Measurements from ENCODE around the gene EXOC4.
"Not testable (repeated sequence)": the region's sequence is repeated elsewhere in the genome, so short reads cannot be mapped to it uniquely, and the experiment has no call there.

Gene EXOC4

DNA sequence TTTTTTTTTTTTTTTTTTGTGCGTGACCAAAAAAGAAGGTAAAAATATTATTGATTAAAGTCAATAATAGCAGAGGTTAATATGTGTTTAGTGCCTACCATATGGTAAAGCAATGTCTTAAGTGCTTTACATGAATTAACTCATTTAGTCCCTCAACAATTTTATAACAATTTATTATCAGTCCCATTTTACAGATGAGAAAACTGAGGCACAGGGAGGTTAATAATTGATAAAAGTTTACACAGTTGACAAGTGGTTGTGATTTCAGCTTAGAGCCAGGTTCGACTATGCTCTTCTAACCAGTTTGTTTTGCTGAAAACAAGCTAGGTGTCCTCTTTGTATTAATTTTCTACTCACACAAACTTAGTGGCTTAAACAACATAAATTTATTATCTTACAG lies 67.0 kb downstream of the EXOC4 start:
- DNase-seq = no peak

DNA sequence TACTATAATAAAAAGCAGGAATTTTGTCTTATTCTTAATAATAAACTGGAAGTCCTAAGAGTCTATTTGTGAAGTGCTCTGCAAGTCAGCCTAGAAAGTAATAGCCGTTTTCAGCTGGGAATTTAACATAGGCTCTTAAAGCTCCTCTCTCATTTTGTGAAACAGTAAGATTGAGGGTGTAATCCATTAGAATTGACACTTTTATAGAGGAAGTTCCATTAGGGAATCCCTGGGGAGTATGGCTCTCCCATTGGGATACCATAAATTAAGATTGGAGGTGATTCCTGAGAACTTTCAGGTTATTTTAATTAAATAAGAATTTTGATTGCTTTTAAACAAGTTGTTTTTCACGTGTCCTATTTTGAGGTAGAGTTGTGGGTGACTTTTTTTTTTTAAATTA lies 68.0 kb downstream of the EXOC4 start:
- DNase-seq = peak; percentile 71

DNA sequence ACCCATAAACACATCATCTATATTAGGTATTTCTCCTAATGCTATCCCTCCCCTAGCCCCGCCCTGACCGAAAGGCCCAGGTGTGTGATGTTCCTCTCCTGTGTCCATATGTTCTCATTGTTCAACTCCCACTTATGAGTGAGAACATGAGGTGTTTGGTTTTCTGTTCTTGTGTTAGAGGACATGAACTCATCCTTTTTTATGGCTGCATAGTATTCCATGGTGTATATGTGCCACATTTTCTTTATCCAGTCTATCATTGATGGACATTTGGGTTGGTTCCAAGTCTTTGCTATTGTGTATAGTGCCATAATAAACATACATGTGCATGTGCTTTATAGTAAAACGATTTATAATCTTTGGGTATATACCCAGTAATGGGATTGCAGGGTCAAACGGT lies 68.5 kb downstream of the EXOC4 start:
- not testable (repeated sequence) for DNase-seq

DNA sequence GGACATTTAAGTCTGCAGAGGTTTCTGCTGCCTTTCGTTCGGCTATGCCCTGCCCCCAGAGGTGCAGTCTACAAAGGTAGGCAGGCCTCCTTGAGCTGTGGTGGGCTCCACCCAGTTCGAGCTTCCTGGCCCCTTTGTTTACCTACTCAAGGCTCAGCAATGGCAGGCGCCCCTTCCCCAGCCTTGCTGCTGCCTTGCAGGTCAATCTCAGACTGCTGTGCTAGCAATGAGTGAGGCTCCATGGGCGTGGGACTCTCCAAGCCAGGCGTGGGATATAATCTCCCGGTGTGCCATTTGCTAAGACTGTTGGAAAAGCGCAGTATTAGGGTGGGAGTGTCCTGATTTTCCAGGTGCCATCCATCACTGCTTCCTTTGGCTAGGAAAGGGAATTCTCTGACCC lies 73.9 kb downstream of the EXOC4 start:
- DNase-seq = not testable (repeated sequence)

DNA sequence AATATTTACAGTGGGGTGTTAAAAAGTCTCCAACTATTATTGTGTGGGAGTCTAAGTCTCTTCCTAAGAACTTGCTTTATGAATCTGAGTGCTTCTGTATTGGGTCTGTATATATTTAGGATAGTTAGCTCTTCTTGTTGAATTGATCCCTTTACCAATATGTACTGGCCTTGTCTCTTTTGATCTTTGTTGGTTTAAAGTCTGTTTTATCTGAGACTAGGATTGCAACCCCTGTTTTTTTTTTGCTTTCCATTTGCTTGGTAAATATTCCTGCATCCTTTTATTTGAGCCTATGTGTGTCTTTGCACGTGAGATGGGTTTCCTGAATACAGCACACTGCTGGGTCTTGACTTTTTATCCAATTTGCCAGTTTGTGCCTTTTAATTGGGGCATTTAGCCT lies 75.1 kb downstream of the EXOC4 start:
- not testable (repeated sequence) for DNase-seq

DNA sequence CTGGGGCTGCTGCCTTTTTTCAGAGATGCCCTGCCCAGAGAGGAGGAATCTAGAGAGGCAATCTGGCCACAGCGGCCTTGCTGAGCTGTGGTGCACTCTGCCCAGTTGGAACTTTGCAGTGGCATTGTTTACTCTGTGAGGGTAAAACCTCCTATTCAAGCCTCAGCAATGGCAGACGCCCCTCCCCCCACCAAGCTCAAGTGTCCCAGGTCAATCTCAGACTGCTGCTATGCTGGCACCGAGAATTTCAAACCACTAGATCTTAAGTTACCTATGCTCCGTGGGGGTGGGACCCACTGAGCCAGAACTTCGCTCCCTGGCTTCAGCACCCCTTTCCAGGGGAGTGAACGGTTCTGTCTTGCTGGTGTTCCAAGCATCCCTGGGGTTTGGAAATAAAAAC lies 77.2 kb downstream of the EXOC4 start:
- no peak for DNase-seq

DNA sequence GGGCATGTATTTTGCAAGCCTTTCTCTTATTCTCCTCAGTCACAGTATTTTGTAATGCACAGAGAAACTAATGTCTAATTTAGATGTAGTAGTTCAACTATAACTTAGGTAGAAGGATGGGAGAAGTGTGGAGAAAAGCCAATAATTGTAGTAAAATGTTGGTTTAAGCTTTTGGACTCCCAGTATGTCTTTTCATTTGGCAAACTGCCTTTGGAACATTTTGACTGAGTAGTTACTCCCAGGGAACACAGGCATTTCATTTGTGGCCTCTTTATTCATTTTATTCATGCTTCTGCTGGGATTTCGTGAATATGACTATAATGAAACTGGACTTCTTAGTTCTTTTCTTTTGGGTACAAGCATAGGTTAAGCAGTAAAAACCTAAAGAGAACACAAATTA lies 79.0 kb downstream of the EXOC4 start:
- DNase-seq = no peak

DNA sequence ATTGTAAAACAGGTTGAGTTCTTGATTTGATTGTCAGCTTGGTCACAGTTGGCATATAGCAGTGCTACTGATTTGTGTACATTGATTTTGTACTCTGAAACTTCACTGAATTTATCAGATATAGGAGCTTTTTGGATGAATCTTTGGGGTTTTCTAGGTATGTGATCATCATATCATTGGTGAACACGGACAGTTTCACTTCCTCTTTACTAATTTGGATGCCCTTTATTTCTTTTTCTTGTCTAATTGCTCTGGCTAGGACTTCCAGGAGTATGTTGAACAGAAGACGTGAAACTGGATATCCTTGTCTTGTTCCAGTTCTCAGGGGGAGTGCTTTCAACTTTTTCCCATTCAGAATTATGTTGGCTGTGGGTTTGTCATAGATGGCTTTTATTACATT lies 86.9 kb downstream of the EXOC4 start:
- DNase-seq = no peak

DNA sequence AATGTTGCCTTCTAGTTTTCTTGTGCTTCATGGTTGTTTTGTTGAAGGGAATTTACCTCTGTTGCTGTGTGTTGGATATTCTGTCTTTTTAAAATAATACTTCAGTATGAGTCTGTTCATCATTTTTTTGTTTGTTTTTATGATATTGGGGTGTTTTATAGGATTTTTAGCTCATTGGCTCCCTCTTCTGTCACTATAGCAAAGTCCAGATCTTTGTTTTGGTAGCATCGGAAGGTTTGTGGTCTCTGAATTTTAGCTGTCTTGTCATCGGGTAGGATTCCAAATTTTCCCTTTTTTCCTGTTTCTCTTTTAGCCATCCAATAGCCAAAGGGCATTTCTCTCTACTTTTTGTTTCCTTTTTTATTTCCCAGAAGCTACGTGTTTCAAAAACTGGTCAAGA lies 91.4 kb downstream of the EXOC4 start:
- peak; percentile 17 for DNase-seq

DNA sequence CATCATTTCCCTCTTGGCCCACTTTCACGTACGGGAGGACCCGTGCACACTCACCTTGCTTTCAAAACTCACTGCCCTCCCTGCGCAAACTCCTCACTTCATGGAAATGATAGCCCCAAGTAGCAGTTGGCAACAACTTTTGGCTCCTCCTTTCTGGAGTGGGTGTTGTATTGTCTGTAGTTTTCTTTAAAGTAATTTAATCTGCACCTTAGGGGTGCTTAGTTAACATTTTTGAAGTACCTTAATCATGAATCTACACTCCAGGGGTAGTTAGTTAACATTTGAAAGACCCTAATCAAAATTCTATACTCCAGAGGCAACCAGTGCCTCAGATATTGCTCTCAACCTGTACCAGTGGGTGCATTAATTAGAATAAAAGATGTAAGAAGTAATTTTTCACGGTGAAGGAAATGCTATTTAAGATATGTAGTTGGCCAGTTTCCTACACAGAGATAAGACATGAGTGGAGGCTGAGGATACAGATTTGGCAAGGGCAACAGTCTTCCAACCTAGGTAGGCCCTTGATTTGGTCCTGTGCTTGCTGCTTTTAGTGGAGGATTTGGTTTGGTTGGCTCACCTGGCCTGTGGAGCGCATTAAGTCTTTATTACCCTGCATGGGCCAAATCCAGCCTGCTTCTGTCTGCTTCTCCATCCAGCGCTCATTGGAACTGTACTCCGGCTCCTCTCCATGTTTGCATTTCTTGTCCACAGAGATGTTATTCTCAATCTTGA lies 93.0 kb downstream of the EXOC4 start:
- no peak for DNase-seq

DNA sequence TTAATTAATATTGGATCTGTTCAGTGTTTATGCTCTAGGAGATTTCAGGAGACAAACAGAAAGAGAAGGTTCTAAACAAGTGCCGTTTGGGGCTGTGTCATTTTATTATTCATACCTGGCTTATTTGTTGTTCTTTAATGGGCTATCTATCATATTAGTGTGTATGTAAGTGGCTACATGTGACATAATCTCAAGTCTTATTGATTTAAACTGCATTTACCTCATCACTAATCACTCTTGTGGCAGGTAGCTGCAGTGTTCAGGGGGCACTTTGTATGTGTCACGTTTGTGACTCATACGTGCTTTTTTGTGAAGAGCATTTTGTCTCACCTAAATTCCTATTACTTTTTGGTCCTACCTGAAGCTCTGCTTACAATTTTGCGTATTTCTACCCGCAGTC lies 95.4 kb downstream of the EXOC4 start:
- no peak for DNase-seq

DNA sequence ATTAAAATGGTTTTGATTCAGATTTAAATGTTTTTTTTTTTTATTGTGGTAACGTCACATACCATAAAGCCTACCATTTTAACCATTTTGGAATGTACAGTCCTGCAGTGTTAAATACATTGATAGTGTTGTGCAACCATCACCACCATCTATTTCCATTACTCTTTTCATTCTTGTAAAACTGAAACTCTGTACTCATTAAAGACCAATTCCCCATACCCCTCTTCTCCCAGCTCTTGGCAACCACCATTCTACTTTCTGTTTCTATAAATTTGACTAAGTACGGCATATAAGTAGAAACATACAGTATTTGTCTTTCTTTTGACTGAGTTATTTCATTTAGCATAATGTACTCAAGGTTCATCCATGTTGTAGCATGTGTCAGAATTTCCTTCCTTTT lies 96.2 kb downstream of the EXOC4 start:
- no peak for DNase-seq

DNA sequence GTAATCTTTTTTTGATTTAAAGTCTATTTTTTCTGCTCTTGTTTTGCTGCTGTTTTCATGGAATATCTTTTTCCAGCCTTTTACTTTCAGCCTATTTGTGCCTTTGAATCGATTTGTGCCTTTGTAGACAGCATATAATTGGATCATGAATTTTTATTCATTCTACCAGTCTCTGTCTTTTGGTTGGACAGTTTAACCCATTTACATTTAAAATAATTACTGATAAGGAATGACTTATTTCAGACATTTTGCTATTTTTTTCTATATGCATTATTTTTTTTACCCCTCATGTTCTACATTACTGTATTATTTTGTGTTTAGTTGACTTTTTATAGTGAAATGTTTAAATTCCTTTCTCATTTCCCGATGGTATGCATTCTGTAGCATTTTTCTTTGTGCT lies 99.6 kb downstream of the EXOC4 start:
- no peak for DNase-seq

DNA sequence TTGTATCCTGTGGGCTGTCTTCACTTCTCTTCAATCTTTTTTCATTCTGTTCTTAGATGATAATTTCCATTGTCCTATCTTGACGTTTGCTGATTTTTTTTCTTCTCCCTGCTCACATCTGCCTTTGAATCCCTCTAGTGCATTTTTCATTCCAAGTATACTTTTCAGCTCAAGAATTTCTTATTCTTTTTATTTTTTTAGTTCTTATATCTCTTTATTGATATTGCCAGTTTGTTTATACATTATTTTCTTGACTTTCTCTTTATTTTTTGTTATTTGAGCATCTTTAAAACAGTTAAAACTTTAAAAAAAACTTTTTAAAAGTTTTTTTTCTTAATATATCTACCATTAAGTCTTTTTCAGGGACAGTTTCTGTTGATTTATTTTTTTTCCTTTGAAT lies 100.9 kb downstream of the EXOC4 start:
- DNase-seq = no peak

DNA sequence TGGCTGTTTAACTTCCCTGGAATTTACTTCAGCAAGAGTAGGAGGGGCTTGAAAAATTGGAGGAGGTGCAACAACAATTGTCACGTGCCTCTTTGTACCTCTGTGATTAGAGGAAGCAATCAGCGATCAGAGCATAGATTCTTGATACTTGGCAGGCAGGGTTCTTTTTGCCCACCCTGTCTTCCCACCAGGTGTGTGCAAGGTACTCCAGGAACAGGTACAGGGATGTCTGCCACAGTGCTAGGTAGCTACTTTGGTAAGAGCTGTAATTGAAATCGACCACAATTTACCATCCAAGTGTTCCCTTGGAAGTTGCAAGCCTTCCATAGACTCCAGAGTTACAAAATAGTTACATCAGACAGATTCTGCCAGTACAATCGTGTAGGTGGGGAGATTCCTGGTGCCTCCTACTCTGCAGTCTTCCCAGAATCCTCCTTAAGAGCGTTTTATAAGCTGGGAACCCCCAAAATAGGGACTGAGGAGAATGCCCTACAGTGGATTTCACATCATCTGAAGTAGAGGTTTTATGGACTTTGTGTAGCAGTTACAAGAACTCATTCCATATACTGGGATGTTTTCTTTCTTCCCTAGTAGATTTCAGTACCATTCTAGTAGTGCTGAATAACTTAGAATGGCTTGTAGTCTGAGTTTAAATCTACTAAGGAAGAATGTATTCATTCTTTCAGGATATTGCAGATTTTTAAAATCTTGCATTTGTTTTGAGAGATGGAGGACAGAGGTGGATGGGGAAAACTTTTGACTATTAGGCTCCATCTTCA lies 101.9 kb downstream of the EXOC4 start:
- DNase-seq = no peak

DNA sequence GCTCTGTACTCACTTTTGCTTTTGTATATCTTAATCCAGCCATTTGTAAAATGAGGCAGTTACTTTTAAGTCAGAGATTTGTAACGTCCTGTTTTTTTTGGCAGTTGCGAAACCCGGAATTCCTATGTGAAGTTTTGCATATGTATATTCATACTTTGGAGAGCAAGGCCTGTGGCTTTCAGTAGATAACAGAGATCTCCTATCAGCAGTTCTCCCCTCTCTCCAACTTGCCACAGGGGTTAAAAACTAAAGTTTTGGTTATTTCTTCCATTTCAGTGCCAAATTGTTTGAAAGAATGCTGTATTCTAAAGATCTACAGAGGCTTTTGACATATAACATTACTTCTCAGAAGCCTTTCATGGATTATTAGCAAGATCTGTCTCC lies 102.4 kb downstream of the EXOC4 start:
- DNase-seq = no peak

DNA sequence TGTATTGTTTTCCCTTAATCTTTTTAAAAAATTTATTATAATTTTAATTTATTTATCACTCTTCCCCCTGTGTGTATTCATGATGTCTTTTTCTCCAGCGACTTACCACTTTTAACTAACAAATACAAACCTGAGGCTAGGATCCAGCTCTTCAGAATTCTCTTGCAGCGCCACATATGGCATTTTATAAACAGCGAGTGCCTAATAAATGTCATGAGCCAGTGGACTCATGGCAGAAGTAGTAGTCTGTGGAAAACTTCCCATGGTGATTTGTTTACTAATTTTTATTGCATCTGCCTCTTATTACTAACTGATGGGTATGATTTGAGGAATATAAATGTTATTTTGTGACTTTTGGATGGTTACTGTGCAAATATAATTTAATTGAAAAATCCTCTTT lies 102.9 kb downstream of the EXOC4 start:
- no peak for DNase-seq

DNA sequence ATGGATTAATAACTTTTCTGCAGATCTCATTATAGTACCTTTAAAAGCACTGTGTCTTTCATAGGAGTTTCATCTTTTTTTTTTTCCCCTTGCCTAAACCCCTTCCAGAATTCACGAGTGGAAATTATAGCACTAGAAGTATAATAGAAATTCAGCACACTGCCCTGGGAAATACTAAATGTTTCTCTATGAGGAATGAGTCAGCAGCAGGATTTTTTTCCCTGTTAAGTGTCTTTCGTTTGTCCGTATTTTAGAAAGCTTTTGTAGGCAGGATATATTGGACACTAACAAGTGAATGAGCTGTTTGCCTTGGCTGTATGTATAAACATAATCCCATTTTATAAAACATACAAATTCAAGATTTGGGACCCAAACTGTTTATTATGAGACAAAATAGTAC lies 105.8 kb downstream of the EXOC4 start:
- no peak for DNase-seq

DNA sequence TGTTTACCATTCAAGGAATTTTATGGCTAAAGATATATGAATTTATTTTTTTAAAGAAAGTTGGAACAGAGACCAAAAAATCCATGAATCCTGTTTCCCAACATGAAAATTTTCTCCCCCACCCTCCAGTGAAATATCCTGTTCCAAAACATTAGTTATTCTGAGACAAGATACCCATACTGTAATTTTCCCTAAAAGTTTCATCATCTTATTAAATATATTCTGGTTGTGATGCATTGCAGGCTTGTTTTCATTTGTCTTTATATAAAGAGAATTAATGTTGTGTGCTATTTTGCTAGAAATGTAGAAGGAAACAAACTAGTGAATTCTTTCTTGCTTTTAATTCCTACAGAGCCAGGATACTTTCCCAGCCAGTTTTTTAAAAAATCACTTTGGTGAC lies 106.6 kb downstream of the EXOC4 start:
- no peak for DNase-seq

DNA sequence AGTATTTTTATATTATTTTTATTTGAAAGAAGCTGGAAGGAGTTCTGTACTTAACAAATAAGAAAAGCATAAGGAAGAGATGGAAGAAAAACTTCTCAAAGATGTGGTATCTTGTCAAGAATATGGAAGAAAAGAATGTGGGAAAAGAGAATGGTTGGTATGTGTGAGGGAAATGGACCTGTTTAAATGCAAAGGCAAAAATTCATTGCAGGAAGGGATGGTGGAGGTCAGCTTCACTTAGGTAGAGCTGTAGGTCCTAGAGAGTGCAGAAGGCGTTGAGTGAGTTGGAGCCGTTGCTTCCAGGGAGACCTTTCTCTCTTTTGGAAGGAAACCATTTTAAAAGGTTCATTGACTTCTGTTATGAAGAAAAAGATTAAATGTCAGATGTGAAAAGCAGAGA lies 107.3 kb downstream of the EXOC4 start:
- no peak for DNase-seq

DNA sequence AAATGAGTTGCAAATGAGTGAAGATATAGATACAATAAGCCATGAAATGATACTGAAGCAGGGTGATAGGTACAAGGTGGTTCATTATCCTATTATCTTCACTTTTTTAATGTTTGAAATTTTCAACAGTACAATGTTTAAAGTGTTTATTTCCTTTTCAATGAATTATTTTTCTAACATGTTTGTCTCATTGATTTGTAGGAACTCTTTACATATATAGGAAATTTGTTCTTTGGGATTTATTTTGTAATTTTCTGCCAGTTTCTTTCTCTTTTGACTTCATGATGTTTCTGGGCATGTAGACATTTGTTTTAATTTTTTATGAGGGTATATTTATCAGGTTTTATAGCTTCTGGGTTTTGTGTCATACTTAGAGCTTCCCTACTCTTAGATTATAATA lies 108.9 kb downstream of the EXOC4 start:
- no peak for DNase-seq

DNA sequence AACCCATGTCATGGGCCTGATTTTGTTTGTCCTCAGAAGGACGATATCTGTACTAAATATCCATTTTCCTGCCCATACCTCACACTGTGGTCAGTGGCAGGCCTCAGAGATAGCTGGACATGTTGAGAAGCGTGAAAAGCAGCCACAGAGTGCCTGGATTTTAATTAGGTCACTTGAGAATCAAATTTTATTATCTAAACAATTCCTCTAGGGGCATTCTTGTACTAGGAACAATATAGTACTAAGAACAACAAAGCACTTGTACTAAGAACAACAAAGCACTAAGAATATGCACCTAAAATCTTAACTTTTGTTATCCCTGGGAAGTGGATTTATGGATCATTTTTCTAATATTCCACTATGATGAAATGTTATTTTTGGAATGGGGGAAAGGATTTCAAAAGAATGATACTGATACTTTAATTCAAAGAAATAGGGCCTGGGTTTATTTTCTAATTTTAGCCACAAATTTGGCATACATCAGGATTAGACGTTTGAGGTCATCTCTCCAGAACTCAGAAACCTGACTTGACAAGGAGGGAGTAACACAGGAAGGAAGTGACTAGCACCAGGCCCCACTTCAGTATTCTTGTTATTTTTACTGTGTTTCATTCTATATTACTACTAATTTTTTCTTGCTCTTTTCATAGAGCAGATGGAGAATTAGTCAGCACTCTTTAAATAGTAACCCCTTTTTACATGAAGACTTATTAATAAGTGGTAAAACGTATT lies 112.2 kb downstream of the EXOC4 start:
- no peak for DNase-seq

DNA sequence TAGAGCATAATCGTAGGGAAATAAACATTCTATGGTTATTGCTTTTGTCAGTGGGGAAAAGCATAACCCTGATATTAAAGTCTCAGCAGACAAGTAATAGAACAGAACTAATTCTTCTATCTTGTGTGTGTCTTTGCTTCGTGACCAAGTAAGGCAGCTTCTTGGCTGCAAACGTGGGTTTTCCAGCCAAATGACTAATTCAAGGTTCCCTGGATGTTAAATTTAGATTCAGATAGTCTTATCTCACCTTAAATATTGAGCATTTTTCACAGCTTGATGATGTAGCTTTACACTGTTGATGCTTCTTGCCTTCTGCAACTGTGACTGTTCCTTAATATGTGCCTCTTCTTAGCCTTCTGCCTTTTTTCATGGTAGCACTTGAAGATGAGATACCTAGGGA lies 113.0 kb downstream of the EXOC4 start:
- DNase-seq = no peak

DNA sequence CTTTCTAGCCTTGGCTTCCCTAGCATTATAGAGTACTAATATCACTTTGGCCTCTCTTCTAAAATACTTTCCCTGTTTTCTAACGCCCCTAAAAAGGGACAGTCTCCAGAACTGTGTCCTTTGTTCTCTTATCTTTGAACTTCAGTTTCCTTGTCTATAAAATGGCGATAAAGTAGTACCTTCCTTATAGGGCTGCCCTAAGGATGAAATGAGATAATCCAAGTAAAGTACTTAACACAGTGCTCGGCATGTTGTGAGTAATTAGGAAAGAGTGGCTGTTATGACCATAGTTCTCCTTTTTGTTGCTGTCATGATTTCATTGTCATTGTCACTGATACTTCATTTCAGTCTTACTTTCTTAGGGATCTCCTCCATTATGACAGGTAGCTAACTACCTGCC lies 114.7 kb downstream of the EXOC4 start:
- DNase-seq = no peak
